ENCODE results near the gene RET.

GRCh38 chr10:43070121-43071085, 6.5 kb upstream of the RET start:
- no peak for TF ChIP-seq CTCF (IDR thresholded peaks at IDR 0.05; ENCODE audit: borderline replicate concordance, extremely low read depth, low read length, poor library complexity, severe bottlenecking)
- TF ChIP-seq EZH2 (IDR thresholded peaks at IDR 0.05; ENCODE audit: borderline replicate concordance, low read depth, low read length, severe bottlenecking), result no peak

Data from DND-41 (cell line).